Measurements from ENCODE around the gene TBXT. TPM values are rescaled to one million over a fixed set of nuclear protein-coding genes. Genes with fewer than 3 reads are reported as not detected.
"Not testable (repeated sequence)": the region's sequence is repeated elsewhere in the genome, so short reads cannot be mapped to it uniquely, and the experiment has no call there.

Gene TBXT
- total and polyA plus RNA-seq, 2 of the 13 experiments (the other 11 are each of a cell fraction or from before 2014, with no cell fraction given): not detected

- no peak overlapping the region for H3K4me3 ChIP-seq (replicated peaks in 1 of 3; ENCODE audit: insufficient read depth in 1 of 3, low read depth in 2 of 3, low read length in 3 of 3)
- CTCF ChIA-PET (ENCODE audit: low intra/inter-chr PET ratio, low total read pairs): no interaction called here
- no peak for FAIRE-seq
Measured at GRCh38 chr6:166127624-166128472, 39.8 kb downstream of the TBXT start.

GRCh38 chr6:166123115-166123514 lies 44.5 kb downstream of the TBXT start:
- H3K79me2 ChIP-seq (ENCODE audit: insufficient read depth, low read length); H3K4me3 ChIP-seq (replicated peaks in 1 of 3; ENCODE audit: insufficient read depth in 1 of 3, low read depth in 2 of 3, low read length in 3 of 3); H3K4me1 ChIP-seq (ENCODE audit: insufficient read depth, low read length); BruUV-seq (replicated peaks); intact Hi-C loops (cut with micrococcal nuclease; ENCODE audit: unreplicated experiment); POLR2A ChIA-PET; H3K4me2 ChIP-seq (ENCODE audit: low read depth, low read length); FAIRE-seq; H2AFZ ChIP-seq (ENCODE audit: low read length); H3K27ac ChIP-seq (ENCODE audit: extremely low read length, insufficient read depth, low read length); ATAC-seq; H4K20me1 ChIP-seq (ENCODE audit: insufficient read depth, low read length); in situ Hi-C loops (cut with HindIII; ENCODE audit: extremely low pct_ligation_motif_present, low pct_unique_long_range_greater_than_20kb); H3K36me3 ChIP-seq (replicated peaks in 1 of 2; ENCODE audit: control insufficient read depth in 1 of 2, insufficient read depth in 2 of 2, low read length in 2 of 2); H3K9me3 ChIP-seq (ENCODE audit: low read length); H3K9ac ChIP-seq (ENCODE audit: insufficient read depth, low read depth, low read length); DNase-seq (ENCODE audit: low spot score); CTCF ChIA-PET (ENCODE audit: low intra/inter-chr PET ratio, low total read pairs): not testable (repeated sequence)
- 4% methylated on average over 9 of the region's 9 CpGs for WGBS (ENCODE audit: low lambda C conversion rate)
- H3K27me3 ChIP-seq (ENCODE audit: control insufficient read depth in 1 of 2, insufficient read depth in 2 of 2, low read length in 2 of 2): peaks cover 4 to 46% of the 10 kb centered on the region in 2 experiments; a peak in 3 of 5 replicates

More at GRCh38 chr6:166127624-166128472, 39.8 kb downstream of the TBXT start:
- Histone ChIP-seq H2AFZ (ENCODE audit: low read length) (no peak overlapping the region), H3K4me1 (ENCODE audit: insufficient read depth, low read length) (no peaks in the 10 kb centered on the region), H3K9ac (ENCODE audit: insufficient read depth, low read depth, low read length) (no peak overlapping the region), H3K27me3 (ENCODE audit: control insufficient read depth in 1 of 2, insufficient read depth in 2 of 2, low read length in 2 of 2) (peaks cover 4 to 40% of the 10 kb centered on the region in 2 experiments; a peak in 3 of 5 replicates), H3K27ac (ENCODE audit: extremely low read length, insufficient read depth, low read length) (no peak overlapping the region), H3K79me2 (ENCODE audit: insufficient read depth, low read length) (no peaks in the 10 kb centered on the region), H3K9me3 (ENCODE audit: low read length) (no peaks in the 10 kb centered on the region), H3K36me3 (replicated peaks in 1 of 2; ENCODE audit: control insufficient read depth in 1 of 2, insufficient read depth in 2 of 2, low read length in 2 of 2) (no peaks in the 10 kb centered on the region), H4K20me1 (ENCODE audit: insufficient read depth, low read length) (no peaks in the 10 kb centered on the region), H3K4me2 (ENCODE audit: low read depth, low read length) (no peak overlapping the region)
- intact Hi-C loops (cut with micrococcal nuclease; ENCODE audit: unreplicated experiment): no loop called here
- POLR2A ChIA-PET: no interaction called here
- no peak for TF ChIP-seq PAX8 (CRISPR knock-in tag; IDR thresholded peaks at IDR 0.05; ENCODE audit: borderline replicate concordance)
- no peak for TF ChIP-seq PHB2 (IDR thresholded peaks at IDR 0.05; ENCODE audit: partially characterized antibody)
- no peak for TF ChIP-seq RFXANK (CRISPR knock-in tag; IDR thresholded peaks at IDR 0.05)
- no peak for TF ChIP-seq ZNF704 (CRISPR knock-in tag; IDR thresholded peaks at IDR 0.05; ENCODE audit: borderline replicate concordance)
- no peak for TF ChIP-seq ZMYM2 (CRISPR knock-in tag; IDR thresholded peaks at IDR 0.05)
- TF ChIP-seq CENPX (CRISPR knock-in tag; IDR thresholded peaks at IDR 0.05): no peak
- TF ChIP-seq KDM5A (IDR thresholded peaks at IDR 0.05; ENCODE audit: borderline replicate concordance, low read length): no peak
- no peak for TF ChIP-seq ZNF563 (CRISPR knock-in tag; IDR thresholded peaks at IDR 0.05)
- TF ChIP-seq ZNF446 (CRISPR knock-in tag; IDR thresholded peaks at IDR 0.05): no peak
- TF ChIP-seq ZNF546 (CRISPR knock-in tag; conservative IDR thresholded peaks at IDR 0.05): no peak
- no peak for TF ChIP-seq HDAC2 (CRISPR knock-in tag; IDR thresholded peaks at IDR 0.05)
- no peak for TF ChIP-seq TBL1XR1 (IDR thresholded peaks at IDR 0.05; ENCODE audit: borderline replicate concordance, low read length, partially characterized antibody)
- TF ChIP-seq CENPBD1 (CRISPR knock-in tag; IDR thresholded peaks at IDR 0.05; ENCODE audit: borderline replicate concordance, low read depth): no peak
- TF ChIP-seq PAF1 (CRISPR knock-in tag; IDR thresholded peaks at IDR 0.05): no peak
- TF ChIP-seq ZNF691 (CRISPR knock-in tag; IDR thresholded peaks at IDR 0.05; ENCODE audit: borderline replicate concordance, low read depth): no peak
- in situ Hi-C loops (cut with HindIII; ENCODE audit: extremely low pct_ligation_motif_present, low pct_unique_long_range_greater_than_20kb): no loop called here
- no TSS peak for BruUV-seq (replicated peaks)
- DNase-seq (ENCODE audit: low spot score): no peak
- no peak for ATAC-seq
- WGBS (ENCODE audit: low lambda C conversion rate): 11% methylated on average over 7 of the region's 13 CpGs
